ENCODE measurements around the gene CNGB1.
"Not testable (repeated sequence)": the region's sequence is repeated elsewhere in the genome, so short reads cannot be mapped to it uniquely, and the experiment has no call there.

CNGB1 gene

DNA sequence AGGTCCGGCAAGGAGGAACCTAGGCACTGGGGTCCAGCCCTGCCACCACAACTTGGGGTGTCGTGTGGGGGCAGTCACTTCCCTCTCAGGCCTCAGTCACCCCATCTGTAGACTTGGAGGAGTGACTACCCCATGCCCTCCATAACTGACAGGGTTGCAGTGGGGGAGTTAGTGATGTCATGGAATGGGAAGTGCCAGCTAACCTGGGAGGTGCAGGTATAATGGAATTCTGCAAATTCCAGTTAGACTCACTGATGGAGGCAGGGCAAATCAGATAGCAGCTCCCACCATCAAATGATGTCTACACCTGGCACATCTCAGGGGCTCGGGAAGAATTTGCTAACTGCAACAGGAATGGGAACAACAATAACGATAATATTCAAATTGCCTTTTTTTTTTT is 72.9 kb downstream of the CNGB1 start:
- 93 to 95% methylated on average over 4 of the region's 4 CpGs for WGBS, 2 experiments
- no peak overlapping the region for H3K27ac ChIP-seq (ENCODE audit: insufficient read depth, low read depth, low read length, poor library complexity, severe bottlenecking)
- no peaks in the 10 kb centered on the region for H3K36me3 ChIP-seq (ENCODE audit: control insufficient read depth, insufficient read depth, low read length)
- no peaks in the 10 kb centered on the region for H3K9me3 ChIP-seq (ENCODE audit: control insufficient read depth, low read length)
- no peaks in the 10 kb centered on the region for H3K4me1 ChIP-seq (ENCODE audit: control insufficient read depth, insufficient read depth, low read length)
- H3K4me3 ChIP-seq (ENCODE audit: insufficient read depth, low read depth, low read length) = no peak overlapping the region
- no peaks in the 10 kb centered on the region for H3K27me3 ChIP-seq (ENCODE audit: control insufficient read depth, insufficient read depth, low read length, poor library complexity, severe bottlenecking)

DNA sequence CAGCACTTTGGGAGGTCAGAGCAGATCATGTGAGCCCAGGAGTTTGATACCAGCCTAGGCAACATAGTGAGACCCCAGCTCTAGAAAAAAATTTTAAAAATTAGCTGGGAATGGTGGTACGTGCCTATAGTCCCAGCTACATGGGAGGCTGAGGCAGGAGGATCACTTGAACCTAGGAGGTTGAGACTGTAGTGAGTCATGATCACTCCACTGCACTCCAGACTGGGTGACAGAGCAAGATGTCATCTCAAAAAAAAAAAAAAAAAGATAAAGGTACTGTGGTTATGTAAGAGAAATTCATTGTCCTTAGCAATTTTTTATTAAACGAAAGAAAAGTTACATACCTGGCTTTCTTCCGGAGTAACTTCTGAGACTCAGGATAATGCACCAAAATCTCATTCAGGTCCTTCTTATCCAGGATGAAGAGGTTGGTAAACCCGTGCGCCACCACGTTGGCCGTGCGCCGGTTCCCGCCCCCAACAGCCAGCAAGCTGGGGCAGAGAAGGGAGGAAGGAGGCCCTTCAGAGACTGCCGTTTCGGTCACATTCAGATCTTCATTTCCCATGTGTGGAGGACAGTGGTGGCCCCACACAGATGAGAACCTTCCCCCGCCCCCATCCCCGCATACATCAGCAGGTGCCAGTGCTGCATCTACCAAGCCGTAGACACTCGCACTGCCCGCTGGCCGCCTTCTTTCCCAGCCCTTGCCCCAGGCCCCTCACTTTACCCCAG is 73.7 kb downstream of the CNGB1 start:
- H3K36me3 ChIP-seq (ENCODE audit: control insufficient read depth, insufficient read depth, low read length) = no peaks in the 10 kb centered on the region
- no peaks in the 10 kb centered on the region for H3K27me3 ChIP-seq (ENCODE audit: control insufficient read depth, insufficient read depth, low read length, poor library complexity, severe bottlenecking)
- no peaks in the 10 kb centered on the region for H3K4me1 ChIP-seq (ENCODE audit: control insufficient read depth, insufficient read depth, low read length)
- 87 to 88% methylated on average over 18 of the region's 18 CpGs for WGBS, 2 experiments
- no peaks in the 10 kb centered on the region for H3K9me3 ChIP-seq (ENCODE audit: control insufficient read depth, low read length)
- H3K27ac ChIP-seq (ENCODE audit: insufficient read depth, low read depth, low read length, poor library complexity, severe bottlenecking) = no peak overlapping the region
- H3K4me3 ChIP-seq (ENCODE audit: insufficient read depth, low read depth, low read length) = no peak overlapping the region

DNA sequence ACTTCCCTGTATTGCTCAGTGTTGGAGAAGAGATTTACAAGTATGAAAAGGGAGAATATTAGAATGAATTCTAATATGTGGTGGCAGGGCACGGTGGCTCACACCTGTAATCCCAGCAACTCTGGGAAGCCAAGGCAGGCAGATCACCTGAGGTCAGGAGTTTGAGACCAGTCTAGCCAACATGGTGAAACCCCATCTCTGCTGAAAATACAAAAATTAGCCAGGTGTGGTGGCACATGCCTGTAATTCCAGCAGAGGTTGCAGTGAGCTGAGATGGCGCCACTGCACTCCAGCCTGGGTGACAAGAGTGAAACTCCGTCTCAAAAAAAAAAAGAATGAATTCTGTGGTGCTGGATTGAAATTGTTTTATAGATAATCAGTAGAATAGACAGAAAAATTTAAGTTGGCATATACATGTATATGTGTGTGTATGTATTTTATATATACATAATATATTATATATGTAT is 75.8 kb downstream of the CNGB1 start:
- not testable (repeated sequence) for H3K36me3 ChIP-seq (ENCODE audit: control insufficient read depth, insufficient read depth, low read length); H3K4me3 ChIP-seq (ENCODE audit: insufficient read depth, low read depth, low read length); H3K9me3 ChIP-seq (ENCODE audit: control insufficient read depth, low read length); H3K27me3 ChIP-seq (ENCODE audit: control insufficient read depth, insufficient read depth, low read length, poor library complexity, severe bottlenecking); H3K4me1 ChIP-seq (ENCODE audit: control insufficient read depth, insufficient read depth, low read length); H3K27ac ChIP-seq (ENCODE audit: insufficient read depth, low read depth, low read length, poor library complexity, severe bottlenecking)
- 88 to 92% methylated on average over 3 of the region's 3 CpGs for WGBS, 2 experiments

DNA sequence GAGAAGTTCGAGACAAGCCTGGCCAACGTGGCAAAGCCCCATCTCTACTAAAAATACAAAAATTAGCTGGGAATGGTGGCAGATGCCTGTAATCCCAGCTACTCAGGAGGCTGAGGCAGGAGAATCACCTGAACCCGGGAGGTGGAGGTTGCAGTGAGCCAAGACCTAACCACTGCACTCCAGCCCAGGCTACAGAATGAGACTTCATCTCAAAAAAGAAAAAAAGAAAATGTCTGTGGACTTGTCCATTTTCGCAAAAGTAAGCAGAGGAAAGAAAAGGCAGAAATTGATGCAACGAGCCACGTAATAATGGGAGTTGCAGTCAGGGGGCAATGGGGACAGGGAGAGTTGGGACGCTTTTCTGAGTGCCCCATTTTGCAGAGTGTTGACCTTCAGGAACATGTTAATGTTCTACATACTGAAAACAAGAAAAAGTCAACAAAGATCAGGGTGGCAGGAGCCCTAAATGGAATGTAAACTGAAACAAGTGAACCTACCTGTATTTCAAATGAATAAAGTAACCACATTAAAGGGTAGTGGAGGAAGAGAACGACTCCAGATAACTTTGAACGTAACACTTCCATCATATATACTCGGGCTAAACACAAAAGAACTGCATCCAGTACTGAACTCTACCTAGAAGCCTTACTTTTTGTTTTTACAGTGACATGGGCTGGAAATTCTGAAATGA is 76.4 kb downstream of the CNGB1 start:
- no peaks in the 10 kb centered on the region for H3K36me3 ChIP-seq (ENCODE audit: control insufficient read depth, insufficient read depth, low read length)
- no peak overlapping the region for H3K4me3 ChIP-seq (ENCODE audit: insufficient read depth, low read depth, low read length)
- 91 to 93% methylated on average over 10 of the region's 10 CpGs for WGBS, 2 experiments
- no peaks in the 10 kb centered on the region for H3K27me3 ChIP-seq (ENCODE audit: control insufficient read depth, insufficient read depth, low read length, poor library complexity, severe bottlenecking)
- no peak overlapping the region for H3K27ac ChIP-seq (ENCODE audit: insufficient read depth, low read depth, low read length, poor library complexity, severe bottlenecking)
- H3K9me3 ChIP-seq (ENCODE audit: control insufficient read depth, low read length) = no peaks in the 10 kb centered on the region
- H3K4me1 ChIP-seq (ENCODE audit: control insufficient read depth, insufficient read depth, low read length) = no peaks in the 10 kb centered on the region

DNA sequence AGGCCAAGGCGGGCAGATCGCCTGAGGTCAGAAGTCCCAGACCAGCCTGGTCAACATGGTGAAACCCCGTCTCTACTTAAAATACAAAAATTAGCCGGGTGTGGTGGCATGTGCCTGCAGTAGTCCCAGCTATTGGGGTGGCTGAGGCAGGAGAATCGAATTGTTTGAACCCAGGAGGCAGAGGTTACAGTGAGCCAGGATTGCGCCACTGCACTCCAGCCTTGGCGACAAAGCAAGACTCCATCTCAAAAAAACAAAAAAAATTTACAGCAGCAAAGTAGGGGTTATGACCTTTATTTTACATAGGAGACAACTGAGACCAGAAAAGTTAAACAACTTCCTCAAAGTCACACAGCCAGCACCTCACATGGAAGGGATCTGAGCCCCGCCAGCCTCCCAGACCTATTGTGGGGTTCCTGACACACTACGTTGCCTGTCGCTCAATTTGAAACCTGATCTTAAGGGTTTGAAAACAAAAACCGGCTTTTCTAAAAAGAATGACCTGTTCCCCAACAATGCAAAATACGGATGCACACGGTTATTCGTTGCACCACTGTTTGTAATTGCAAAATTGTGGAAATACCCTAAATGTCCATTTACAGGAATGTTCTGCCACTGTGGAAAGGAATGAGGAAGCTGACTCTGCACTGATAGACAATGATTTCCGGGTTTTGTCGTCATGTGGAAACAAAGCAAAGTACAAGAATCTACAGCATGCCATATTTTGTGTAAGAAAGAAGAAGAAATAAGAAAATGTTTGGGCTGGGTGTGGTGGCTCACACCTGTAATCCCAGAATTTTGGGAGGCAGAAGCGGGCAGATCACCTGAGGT is 77.2 kb downstream of the CNGB1 start:
- Histone ChIP-seq H3K9me3 (ENCODE audit: control insufficient read depth, low read length) (no peaks in the 10 kb centered on the region), H3K4me1 (ENCODE audit: control insufficient read depth, insufficient read depth, low read length) (no peaks in the 10 kb centered on the region), H3K36me3 (ENCODE audit: control insufficient read depth, insufficient read depth, low read length) (no peaks in the 10 kb centered on the region), H3K27me3 (ENCODE audit: control insufficient read depth, insufficient read depth, low read length, poor library complexity, severe bottlenecking) (no peaks in the 10 kb centered on the region), H3K4me3 (ENCODE audit: insufficient read depth, low read depth, low read length) (no peak overlapping the region), H3K27ac (ENCODE audit: insufficient read depth, low read depth, low read length, poor library complexity, severe bottlenecking) (no peak overlapping the region)
- 84 to 86% methylated on average over 17 of the region's 17 CpGs for WGBS, 2 experiments

DNA sequence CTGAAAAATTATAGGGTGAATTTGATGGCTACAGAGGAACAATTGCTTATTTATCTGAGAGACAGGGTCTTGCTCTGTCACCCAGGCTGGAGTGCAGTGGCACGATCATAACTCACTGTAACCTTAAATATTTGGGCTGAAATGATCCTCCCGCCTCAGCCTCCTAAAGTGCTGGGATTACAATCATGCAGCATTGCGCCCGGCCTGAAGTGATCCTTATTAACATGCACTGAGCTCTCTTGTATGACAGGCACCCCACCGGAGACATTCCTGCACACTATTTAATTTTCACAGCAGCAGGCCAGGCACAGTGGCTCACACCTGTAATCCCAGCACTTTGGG is 77.7 kb downstream of the CNGB1 start:
- Histone ChIP-seq H3K4me3 (ENCODE audit: insufficient read depth, low read depth, low read length) (no peak overlapping the region), H3K27ac (ENCODE audit: insufficient read depth, low read depth, low read length, poor library complexity, severe bottlenecking) (no peak overlapping the region), H3K36me3 (ENCODE audit: control insufficient read depth, insufficient read depth, low read length) (no peaks in the 10 kb centered on the region), H3K9me3 (ENCODE audit: control insufficient read depth, low read length) (no peaks in the 10 kb centered on the region), H3K27me3 (ENCODE audit: control insufficient read depth, insufficient read depth, low read length, poor library complexity, severe bottlenecking) (no peaks in the 10 kb centered on the region), H3K4me1 (ENCODE audit: control insufficient read depth, insufficient read depth, low read length) (no peaks in the 10 kb centered on the region)
- WGBS, 2 experiments = 80 to 85% methylated on average over 5 of the region's 5 CpGs

DNA sequence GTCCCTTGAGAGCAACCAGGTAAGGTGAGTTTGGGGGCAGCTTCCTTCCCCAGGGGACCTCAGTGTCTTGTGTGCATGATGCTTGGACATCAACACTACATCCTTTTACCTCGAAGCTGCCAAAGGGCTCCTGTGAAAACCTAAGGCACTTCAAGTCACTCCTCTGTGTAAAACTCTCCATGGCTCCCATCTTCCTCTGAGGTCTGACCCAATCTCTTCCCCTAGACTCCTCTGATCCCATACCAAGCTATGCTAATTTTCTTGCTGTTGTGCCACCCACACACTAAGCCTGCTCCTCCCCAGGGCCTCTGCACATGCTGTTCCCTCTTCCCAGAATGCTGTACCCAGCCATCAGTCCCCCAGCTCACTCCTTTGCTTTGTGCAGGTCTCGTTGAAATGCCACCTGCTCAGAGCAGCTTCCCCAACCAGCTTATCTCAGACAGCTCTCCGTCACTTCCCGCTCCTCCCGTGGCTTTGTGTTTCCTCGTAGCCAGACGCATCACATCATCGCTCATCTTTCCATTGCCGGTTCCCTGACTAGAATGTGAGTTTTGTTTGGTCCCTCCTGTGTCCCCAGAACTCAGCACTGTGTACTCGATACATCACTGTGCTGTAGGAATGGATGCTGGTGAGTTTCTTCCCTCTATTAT is 78.4 kb downstream of the CNGB1 start:
- Histone ChIP-seq H3K27me3 (ENCODE audit: control insufficient read depth, insufficient read depth, low read length, poor library complexity, severe bottlenecking) (no peaks in the 10 kb centered on the region), H3K4me1 (ENCODE audit: control insufficient read depth, insufficient read depth, low read length) (no peaks in the 10 kb centered on the region), H3K4me3 (ENCODE audit: insufficient read depth, low read depth, low read length) (no peak overlapping the region), H3K9me3 (ENCODE audit: control insufficient read depth, low read length) (no peaks in the 10 kb centered on the region), H3K36me3 (ENCODE audit: control insufficient read depth, insufficient read depth, low read length) (no peaks in the 10 kb centered on the region), H3K27ac (ENCODE audit: insufficient read depth, low read depth, low read length, poor library complexity, severe bottlenecking) (no peak overlapping the region)
- WGBS, 2 experiments = 79 to 82% methylated on average over 10 of the region's 10 CpGs

DNA sequence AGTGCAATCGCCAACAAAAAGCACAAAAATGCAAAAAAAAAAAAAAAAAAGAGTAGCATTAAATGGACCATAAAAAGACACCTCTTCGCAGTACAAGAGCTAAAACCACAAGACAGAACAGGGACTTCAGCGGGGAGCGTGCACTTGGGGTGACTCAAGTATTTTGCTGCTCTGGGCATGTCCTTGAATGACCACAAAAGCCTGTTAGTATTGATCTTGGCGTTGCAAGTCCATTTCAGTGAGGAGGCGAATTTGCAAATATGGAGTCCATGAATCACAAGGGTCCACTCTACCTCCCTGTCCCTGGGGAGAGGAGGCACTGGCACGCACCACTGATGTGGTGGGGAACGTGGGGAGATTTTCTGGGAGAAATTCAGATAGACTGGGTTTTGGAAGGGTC is 78.9 kb downstream of the CNGB1 start:
- 94 to 95% methylated on average over 8 of the region's 8 CpGs for WGBS, 2 experiments
- H3K27ac ChIP-seq (ENCODE audit: insufficient read depth, low read depth, low read length, poor library complexity, severe bottlenecking) = no peak overlapping the region

DNA sequence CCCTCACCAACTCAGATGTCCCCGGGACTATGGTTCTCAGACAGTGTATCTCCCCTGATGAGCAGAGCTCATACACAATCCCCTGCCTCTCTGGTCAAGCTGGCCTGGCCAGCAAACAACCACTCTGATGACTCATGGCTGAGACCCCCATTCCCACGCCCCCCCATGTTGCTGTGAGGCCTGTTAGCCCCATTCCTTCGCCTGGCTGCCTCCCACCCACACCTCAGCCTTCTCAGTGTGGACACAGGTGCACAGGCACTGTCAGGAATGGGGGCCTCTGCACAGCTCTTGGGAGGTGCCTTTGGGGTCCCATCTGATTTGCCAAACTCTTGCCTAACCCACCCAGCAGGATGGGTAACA is 80.2 kb downstream of the CNGB1 start:
- no peak overlapping the region for H3K4me3 ChIP-seq (ENCODE audit: insufficient read depth, low read depth, low read length)
- 85 to 95% methylated on average over 3 of the region's 3 CpGs for WGBS, 2 experiments
- no peaks in the 10 kb centered on the region for H3K4me1 ChIP-seq (ENCODE audit: control insufficient read depth, insufficient read depth, low read length)
- no peaks in the 10 kb centered on the region for H3K9me3 ChIP-seq (ENCODE audit: control insufficient read depth, low read length)
- no peak overlapping the region for H3K27ac ChIP-seq (ENCODE audit: insufficient read depth, low read depth, low read length, poor library complexity, severe bottlenecking)
- no peaks in the 10 kb centered on the region for H3K36me3 ChIP-seq (ENCODE audit: control insufficient read depth, insufficient read depth, low read length)
- no peaks in the 10 kb centered on the region for H3K27me3 ChIP-seq (ENCODE audit: control insufficient read depth, insufficient read depth, low read length, poor library complexity, severe bottlenecking)

More for the DNA sequence above, 78.9 kb downstream of the CNGB1 start:
- H3K9me3 ChIP-seq (ENCODE audit: control insufficient read depth, low read length) = no peaks in the 10 kb centered on the region
- no peaks in the 10 kb centered on the region for H3K27me3 ChIP-seq (ENCODE audit: control insufficient read depth, insufficient read depth, low read length, poor library complexity, severe bottlenecking)
- H3K4me1 ChIP-seq (ENCODE audit: control insufficient read depth, insufficient read depth, low read length) = no peaks in the 10 kb centered on the region
- no peaks in the 10 kb centered on the region for H3K36me3 ChIP-seq (ENCODE audit: control insufficient read depth, insufficient read depth, low read length)
- H3K4me3 ChIP-seq (ENCODE audit: insufficient read depth, low read depth, low read length) = no peak overlapping the region

Data from ectodermal cell (in vitro differentiated cells).